Sigmoid colon (tissue), 7 donors: ENCODE results near the gene DTX3L. TPM values are rescaled to one million over a fixed set of nuclear protein-coding genes. Genes with fewer than 3 reads are reported as not detected.

Experiments used
- DNase-seq: peaks from one replicate; pipeline ENCODE4 v3.0.0-alpha.2; 2019
- H3K27ac ChIP-seq, 4 donors: fragments of 200-600 bp; sonication (generic); one replicate each; pipeline ENCODE4 v1.5.1; 2016 to 2019; ENCODE audit warnings: mild to moderate bottlenecking in 1 of 4
- H3K27me3 ChIP-seq, 3 donors: fragments of 200-600 bp; sonication (generic); one replicate each; pipeline ENCODE4 v1.5.1; 2019; ENCODE audit warnings: mild to moderate bottlenecking in 1 of 3
- H3K36me3 ChIP-seq, 4 donors: fragments of 200-600 bp; sonication (generic); one replicate each; pipeline ENCODE4 v1.5.1; 2016 to 2019
- H3K4me1 ChIP-seq, 4 donors: fragments of 200-600 bp; sonication (generic); one replicate each; pipeline ENCODE4 v1.5.1; 2017 to 2019
- H3K4me3 ChIP-seq, 4 donors: fragments of 200-600 bp; sonication (generic); one replicate each; pipeline ENCODE4 v1.5.1; 2017 to 2019; ENCODE audit warnings: mild to moderate bottlenecking in 2 of 4, moderate library complexity in 1 of 4
- H3K9me3 ChIP-seq, 4 donors: fragments of 200-600 bp in 3 of 4; sonication (generic) in 3 of 4; one replicate each; pipeline versions ENCODE4 v1.5.1 to v1.6.1; 2013 to 2019
- EP300 ChIP-seq, 4 donors: sonication (generic); formaldehyde crosslinking; IDR thresholded peaks; one replicate each; pipeline ENCODE4 v1.6.1; 2017; ENCODE audit warnings: antibody characterized with exemption in 4 of 4
- POLR2A ChIP-seq, 2 donors: fragments of 450-650 bp; IDR thresholded peaks; one replicate each; pipeline ENCODE4 v1.6.1; 2016; ENCODE audit warnings: antibody characterized with exemption in 2 of 2, mild to moderate bottlenecking in 2 of 2, moderate library complexity in 2 of 2
- POLR2AphosphoS5 ChIP-seq, 4 donors: sonication (generic); formaldehyde crosslinking; IDR thresholded peaks; one replicate each; pipeline ENCODE4 v1.6.1; 2017; ENCODE audit warnings: antibody characterized with exemption in 4 of 4
- WGBS, 2 donors: extraction: QIAGEN DNeasy Blood & Tissue Kit; methylation state at CpG; one replicate each; pipeline ENCODE4 v1.1.7; 2013; 5-methylcytosine and 5-hydroxymethylcytosine counted together
- intact Hi-C: fragments of 100-400 bp; cut with DNase I; formaldehyde crosslinking; loops from one replicate; pipeline ENCODE4 v1.15.1; 2023
- polyA plus RNA-seq, 3 donors: library from polyadenylated mRNA; stranded (reverse); fragments of 200-250 nt; gene quantifications; one replicate each; pipeline ENCODE4 v1.2.3, GENCODE V29; 2013
- total RNA-seq, 4 donors: library from RNA; depleted of rRNA; stranded (reverse); fragments of >200 nt; gene quantifications; one replicate each; pipeline ENCODE4 v1.1.0, GENCODE V29; 2016
- TF ChIP-seq, protein P1 (sequence below), 4 experiments: fragments of 450-650 bp in 3 of 4; fragments of 200-600 bp in 1 of 4; IDR thresholded peaks; one replicate each; pipeline ENCODE4 v1.5.1; 2016 to 2019; ENCODE audit warnings: antibody characterized with exemption in 4 of 4, mild to moderate bottlenecking in 3 of 4, moderate library complexity in 2 of 4
- donor health status: healthy with polysubstance abuse.
- donor health status: Bipolar disorder and iron deficiency.
- donor health status: healthy.

The DTX3L gene
- total and polyA plus RNA-seq, 7 donors: 9.6 to 33.2 (median 22.8) TPM

DNA sequence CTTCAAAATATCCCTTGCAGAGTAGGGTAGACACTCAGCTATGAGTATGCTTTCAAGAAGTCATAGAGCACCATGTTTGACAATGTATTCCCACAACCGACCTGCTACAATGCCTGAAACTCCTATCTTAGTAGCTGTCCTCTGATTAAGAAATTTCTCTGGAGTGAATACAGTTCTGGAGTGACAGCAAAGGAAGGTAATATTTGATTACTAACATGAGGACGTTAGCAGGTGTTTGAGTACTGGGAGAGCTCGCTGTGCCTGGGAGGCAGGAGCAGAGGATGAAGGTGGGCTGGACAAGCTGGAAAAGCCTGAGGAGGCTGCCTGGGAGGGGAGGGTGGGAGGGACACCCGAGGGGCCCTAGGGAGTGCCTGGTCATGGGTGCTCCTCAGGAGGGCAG is 56.3 kb downstream of the DTX3L start:
- Histone ChIP-seq H3K9me3 (no peaks in the 10 kb centered on the region), H3K27ac (no peak overlapping the region), H3K27me3 (no peaks in the 10 kb centered on the region), H3K4me1 (no peaks in the 10 kb centered on the region), H3K4me3 (no peak overlapping the region), H3K36me3 (no peaks in the 10 kb centered on the region)
- 48 to 77% methylated on average over 4 of the region's 4 CpGs for WGBS, 2 donors
- DNase-seq: no peak
- TF ChIP-seq EP300 (IDR thresholded peaks at IDR 0.05) (no peak), POLR2A (IDR thresholded peaks at IDR 0.05) (no peak), POLR2AphosphoS5 (IDR thresholded peaks at IDR 0.05) (no peak)
- TF ChIP-seq, protein P1, sequence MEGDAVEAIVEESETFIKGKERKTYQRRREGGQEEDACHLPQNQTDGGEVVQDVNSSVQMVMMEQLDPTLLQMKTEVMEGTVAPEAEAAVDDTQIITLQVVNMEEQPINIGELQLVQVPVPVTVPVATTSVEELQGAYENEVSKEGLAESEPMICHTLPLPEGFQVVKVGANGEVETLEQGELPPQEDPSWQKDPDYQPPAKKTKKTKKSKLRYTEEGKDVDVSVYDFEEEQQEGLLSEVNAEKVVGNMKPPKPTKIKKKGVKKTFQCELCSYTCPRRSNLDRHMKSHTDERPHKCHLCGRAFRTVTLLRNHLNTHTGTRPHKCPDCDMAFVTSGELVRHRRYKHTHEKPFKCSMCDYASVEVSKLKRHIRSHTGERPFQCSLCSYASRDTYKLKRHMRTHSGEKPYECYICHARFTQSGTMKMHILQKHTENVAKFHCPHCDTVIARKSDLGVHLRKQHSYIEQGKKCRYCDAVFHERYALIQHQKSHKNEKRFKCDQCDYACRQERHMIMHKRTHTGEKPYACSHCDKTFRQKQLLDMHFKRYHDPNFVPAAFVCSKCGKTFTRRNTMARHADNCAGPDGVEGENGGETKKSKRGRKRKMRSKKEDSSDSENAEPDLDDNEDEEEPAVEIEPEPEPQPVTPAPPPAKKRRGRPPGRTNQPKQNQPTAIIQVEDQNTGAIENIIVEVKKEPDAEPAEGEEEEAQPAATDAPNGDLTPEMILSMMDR (IDR thresholded peaks at IDR 0.05): no peak
- intact Hi-C loops: no loop called here

DNA sequence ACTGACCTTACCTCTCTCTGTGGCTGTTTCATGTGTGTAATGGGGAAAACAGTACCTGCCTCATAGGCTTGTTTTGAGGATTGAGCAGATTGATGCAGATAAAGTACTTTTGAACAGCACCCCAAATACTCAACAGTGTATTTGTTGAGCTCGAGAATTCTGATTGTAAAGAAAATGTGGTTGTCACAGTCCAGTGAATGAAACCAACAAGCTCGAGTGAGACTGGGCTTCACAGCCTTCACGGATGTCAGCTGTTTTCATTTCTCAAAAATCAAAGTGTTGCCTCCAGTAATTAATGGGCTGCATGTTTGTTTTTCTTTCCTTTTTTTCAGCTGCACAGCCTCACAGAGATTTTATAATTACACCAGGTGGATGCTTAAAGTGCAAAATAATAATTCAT is 57.0 kb downstream of the DTX3L start:
- TF ChIP-seq POLR2A (IDR thresholded peaks at IDR 0.05) (no peak), EP300 (IDR thresholded peaks at IDR 0.05) (no peak), POLR2AphosphoS5 (IDR thresholded peaks at IDR 0.05) (no peak)
- TF ChIP-seq, protein P1 (IDR thresholded peaks at IDR 0.05): no peak
- WGBS, 2 donors: 41 to 46% methylated on average over 3 of the region's 3 CpGs
- intact Hi-C loops: no loop called here

DNA sequence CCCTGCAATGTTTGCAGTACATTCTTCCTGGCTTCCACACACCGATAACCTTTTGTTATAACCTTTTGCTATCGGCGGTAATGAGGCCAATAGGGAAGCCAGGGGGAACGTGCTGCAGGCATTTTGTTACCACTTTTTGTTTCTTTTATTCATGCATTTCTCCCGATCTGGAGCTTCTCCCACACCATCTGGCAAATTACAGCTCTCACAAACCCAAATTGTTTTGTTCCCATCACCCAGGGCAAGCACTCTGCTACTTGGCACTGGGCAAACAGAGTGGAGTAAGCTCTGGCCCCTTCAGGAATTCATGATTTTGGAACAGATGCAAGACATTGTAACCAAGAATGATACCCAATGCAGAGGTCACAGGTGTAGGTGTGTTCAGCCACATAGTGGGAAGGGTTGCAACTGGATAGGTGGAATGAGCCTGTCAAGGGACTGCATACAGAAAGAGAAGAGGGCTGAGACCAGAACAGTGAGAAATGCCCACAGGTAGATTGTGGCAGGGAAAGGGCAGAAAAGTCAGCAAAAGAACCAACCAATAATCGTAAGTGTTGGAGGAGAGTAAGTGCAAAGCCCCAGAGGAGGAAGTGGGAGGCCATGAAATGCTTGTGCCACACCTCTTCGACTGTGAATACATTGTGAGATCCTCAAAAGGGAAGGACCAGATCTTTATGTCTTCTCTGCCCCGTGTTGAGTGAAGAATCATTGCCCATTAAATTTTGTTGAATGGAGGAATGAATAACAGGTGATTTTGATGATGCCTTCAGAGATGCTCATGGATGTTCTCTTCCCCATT is 59.1 kb downstream of the DTX3L start:
- Histone ChIP-seq H3K27ac (no peak overlapping the region), H3K36me3 (no peaks in the 10 kb centered on the region), H3K9me3 (no peaks in the 10 kb centered on the region), H3K4me1 (no peaks in the 10 kb centered on the region), H3K27me3 (no peaks in the 10 kb centered on the region), H3K4me3 (no peak overlapping the region)
- WGBS, 2 donors: 81 to 83% methylated on average over 8 of the region's 8 CpGs
- no peak for TF ChIP-seq EP300 (IDR thresholded peaks at IDR 0.05)
- TF ChIP-seq POLR2AphosphoS5 (IDR thresholded peaks at IDR 0.05): no peak
- no peak for TF ChIP-seq POLR2A (IDR thresholded peaks at IDR 0.05)
- TF ChIP-seq, protein P1 (IDR thresholded peaks at IDR 0.05): no peak
- intact Hi-C loops: no loop called here
- no peak for DNase-seq

More for the DNA sequence above, 57.0 kb downstream of the DTX3L start:
- Histone ChIP-seq H3K9me3 (no peaks in the 10 kb centered on the region), H3K27ac (no peak overlapping the region), H3K36me3 (no peaks in the 10 kb centered on the region), H3K4me1 (no peaks in the 10 kb centered on the region), H3K27me3 (no peaks in the 10 kb centered on the region), H3K4me3 (no peak overlapping the region)
- DNase-seq: no peak

Other genes with a start within 250 kb of the DTX3L start
- 1 to 10 TPM in 2 of 4 donors, not detected in 2; 1.9 to 3.6 TPM for gene CSTA, start 239.1 kb upstream of the DTX3L start, total RNA-seq
- 10 to 100 TPM in 2 of 3 donors, 1 to 10 TPM in 1; 9.9 to 20.4 (median 11.0) TPM for gene CSTA, start 239.1 kb upstream of the DTX3L start, polyA plus RNA-seq
- gene MIX23, start 181.1 kb upstream of the DTX3L start, total RNA-seq: 10 to 100 TPM in 3 of 4 donors, 1 to 10 TPM in 1; 8.2 to 24.8 (median 17.2) TPM
- 10 to 100 TPM; 43.2 to 49.2 (median 44.5) TPM for gene MIX23, start 181.1 kb upstream of the DTX3L start, polyA plus RNA-seq
- 10 to 100 TPM; 37.1 to 56.6 (median 45.6) TPM for gene FAM162A, start 180.2 kb upstream of the DTX3L start, total RNA-seq
- gene FAM162A, start 180.2 kb upstream of the DTX3L start, polyA plus RNA-seq: 100 to 1,000 TPM; 200 to 298 (median 277) TPM
- 1 to 10 TPM; 1.9 to 4.6 (median 2.7) TPM for gene WDR5B, start 148.3 kb upstream of the DTX3L start, total RNA-seq
- gene WDR5B, start 148.3 kb upstream of the DTX3L start, polyA plus RNA-seq: 1 to 10 TPM; 1.2 to 3.2 (median 1.2) TPM
- gene KPNA1, start 49.4 kb upstream of the DTX3L start, total RNA-seq: 10 to 100 TPM; 34.9 to 50.1 (median 40.3) TPM
- gene KPNA1, start 49.4 kb upstream of the DTX3L start, polyA plus RNA-seq: 10 to 100 TPM in 2 of 3 donors, 1 to 10 TPM in 1; 9.6 to 12.8 (median 11.1) TPM
- 10 to 100 TPM; 24.5 to 43.0 (median 35.3) TPM for gene PARP9, start within 50 bp of the DTX3L start, total RNA-seq
- 10 to 100 TPM; 20.4 to 48.4 (median 26.8) TPM for gene PARP9, start within 50 bp of the DTX3L start, polyA plus RNA-seq
- 1 to 10 TPM; 1.1 to 3.9 (median 2.9) TPM for gene PARP15, start 13.3 kb downstream of the DTX3L start, total RNA-seq
- 10 to 100 TPM in 1 of 3 donors, 1 to 10 TPM in 1, not detected in 1; 1.2 to 16.8 TPM for gene PARP15, start 13.3 kb downstream of the DTX3L start, polyA plus RNA-seq
- gene PARP14, start 116.5 kb downstream of the DTX3L start, total RNA-seq: 10 to 100 TPM; 41.7 to 90.3 (median 53.4) TPM
- gene PARP14, start 116.5 kb downstream of the DTX3L start, polyA plus RNA-seq: 10 to 100 TPM in 2 of 3 donors, 1 to 10 TPM in 1; 4.8 to 28.4 (median 10.2) TPM
- gene HSPBAP1, start 229.5 kb downstream of the DTX3L start, total RNA-seq: 10 to 100 TPM; 11.1 to 13.8 (median 12.6) TPM
- 1 to 10 TPM; 3.0 to 6.4 (median 3.0) TPM for gene HSPBAP1, start 229.5 kb downstream of the DTX3L start, polyA plus RNA-seq
- gene SLC49A4, start 230.7 kb downstream of the DTX3L start, total RNA-seq: 10 to 100 TPM; 15.0 to 20.6 (median 17.6) TPM
- 1 to 10 TPM; 3.0 to 7.2 (median 3.5) TPM for gene SLC49A4, start 230.7 kb downstream of the DTX3L start, polyA plus RNA-seq